Measurements from ENCODE around the gene INTS14.

Gene INTS14

GRCh38 chr15:65610871-65611718, at the start of gene INTS14:
Gene INTS14, minus strand, starts transcription at chr15:65611131. Its CDS starts 3,751 bp downstream, at chr15:65607380.
- peak; percentile 81 to 90 (median 84) for DNase-seq

- no peak for DNase-seq
Measured at GRCh38 chr15:65659502-65660052, 48.6 kb upstream of the INTS14 start.

GRCh38 chr15:65655457-65655856, 44.5 kb upstream of the INTS14 start:
- no peak for DNase-seq

- DNase-seq = no peak
Measured at GRCh38 chr15:65655026-65655425, 44.1 kb upstream of the INTS14 start.

- no peak for DNase-seq
Measured at GRCh38 chr15:65653801-65654521, 43.0 kb upstream of the INTS14 start.

- no peak for DNase-seq
Measured at GRCh38 chr15:65653341-65653740, 42.4 kb upstream of the INTS14 start.

- DNase-seq = no peak
Measured at GRCh38 chr15:65651831-65652749, 41.2 kb upstream of the INTS14 start.

- no peak for DNase-seq
Measured at GRCh38 chr15:65651042-65651322, 40.1 kb upstream of the INTS14 start.

GRCh38 chr15:65650312-65651041, 39.5 kb upstream of the INTS14 start:
- no peak for DNase-seq

- DNase-seq = no peak
Measured at GRCh38 chr15:65646486-65646885, 35.6 kb upstream of the INTS14 start.

- no peak for DNase-seq
Measured at GRCh38 chr15:65645392-65645791, 34.5 kb upstream of the INTS14 start.

GRCh38 chr15:65644282-65644681, 33.4 kb upstream of the INTS14 start:
- no peak for DNase-seq

- DNase-seq = no peak
Measured at GRCh38 chr15:65642594-65642993, 31.7 kb upstream of the INTS14 start.

GRCh38 chr15:65641768-65642475, 31.0 kb upstream of the INTS14 start:
- DNase-seq = no peak

- DNase-seq = no peak
Measured at GRCh38 chr15:65639509-65639908, 28.6 kb upstream of the INTS14 start.

GRCh38 chr15:65638681-65639089, 27.8 kb upstream of the INTS14 start:
- no peak for DNase-seq

GRCh38 chr15:65638109-65638508, 27.2 kb upstream of the INTS14 start:
- no peak for DNase-seq

GRCh38 chr15:65634356-65634755, 23.4 kb upstream of the INTS14 start:
- DNase-seq = no peak

GRCh38 chr15:65633752-65634151, 22.8 kb upstream of the INTS14 start:
- no peak for DNase-seq

GRCh38 chr15:65632780-65633375, 21.9 kb upstream of the INTS14 start:
- DNase-seq = no peak

- no peak for DNase-seq
Measured at GRCh38 chr15:65631503-65631902, 20.6 kb upstream of the INTS14 start.
